ENCODE measurements around the gene NOTCH1. TPM values are rescaled to one million over a fixed set of nuclear protein-coding genes. Genes with fewer than 3 reads are reported as not detected.

The NOTCH1 gene
- total RNA-seq, 3 donors from 2014 or later = 59.0 to 101 (median 72.6) TPM

- TF ChIP-seq CTCF (IDR thresholded peaks at IDR 0.05) = no peak
- Histone ChIP-seq H3K4me1 (ENCODE audit: low read depth) (no peaks in the 10 kb centered on the region), H3K36me3 (ENCODE audit: low read depth) (peaks cover 23% of the 10 kb centered on the region), H3K4me3 (no peak overlapping the region), H3K9me3 (no peaks in the 10 kb centered on the region)
- DNase-seq (no peak), ATAC-seq (no peak)
- intact Hi-C loops (cut with DNase I, micrococcal nuclease) = no loop called here
Measured at GRCh38 chr9:136499935-136500910, 45.6 kb downstream of the NOTCH1 start.

GRCh38 chr9:136499071-136499934 is 46.5 kb downstream of the NOTCH1 start:
- ATAC-seq = no peak

GRCh38 chr9:136497916-136498695 is 47.7 kb downstream of the NOTCH1 start:
- DNase-seq (no peak), ATAC-seq (no peak)
- H3K36me3 ChIP-seq (ENCODE audit: low read depth) = peaks cover 14% of the 10 kb centered on the region
- no peaks in the 10 kb centered on the region for H3K9me3 ChIP-seq
- intact Hi-C loops (cut with DNase I, micrococcal nuclease) = no loop called here
- H3K4me3 ChIP-seq = no peak overlapping the region
- TF ChIP-seq CTCF (IDR thresholded peaks at IDR 0.05) = no peak
- H3K4me1 ChIP-seq (ENCODE audit: low read depth) = no peaks in the 10 kb centered on the region

More at GRCh38 chr9:136499071-136499934, 46.5 kb downstream of the NOTCH1 start:
- no peak for DNase-seq
- intact Hi-C loops (cut with DNase I, micrococcal nuclease) = no loop called here
- Histone ChIP-seq H3K9me3 (no peaks in the 10 kb centered on the region), H3K36me3 (ENCODE audit: low read depth) (peaks cover 17% of the 10 kb centered on the region), H3K4me1 (ENCODE audit: low read depth) (no peaks in the 10 kb centered on the region), H3K4me3 (no peak overlapping the region)
- no peak for TF ChIP-seq CTCF (IDR thresholded peaks at IDR 0.05)

- ATAC-seq = no peak
- H3K4me3 ChIP-seq = no peak overlapping the region
- peaks cover 14% of the 10 kb centered on the region for H3K36me3 ChIP-seq (ENCODE audit: low read depth)
Measured at GRCh38 chr9:136496801-136497620, 48.8 kb downstream of the NOTCH1 start.

More at GRCh38 chr9:136496801-136497620, 48.8 kb downstream of the NOTCH1 start:
- Histone ChIP-seq H3K4me1 (ENCODE audit: low read depth) (no peaks in the 10 kb centered on the region), H3K9me3 (no peaks in the 10 kb centered on the region)
- intact Hi-C loops (cut with DNase I, micrococcal nuclease) = no loop called here
- TF ChIP-seq CTCF (IDR thresholded peaks at IDR 0.05) = no peak
- no peak for DNase-seq

Data from mucosa of descending colon (tissue), 3 donors.